Endothelial cell of hepatic sinusoid (primary cell): ENCODE measurements around the gene PLG.
"Not testable (repeated sequence)": the region's sequence is repeated elsewhere in the genome, so short reads cannot be mapped to it uniquely, and the experiment has no call there.

Experiments used
- in situ Hi-C: cut with HindIII; loops from 2 replicates; pipeline ENCODE4 v1.10.0; 2017; ENCODE audit warnings: low sequenced_read_pairs

PLG gene

GRCh38 chr6:160701918-160702680 is at the start of gene PLG:
TSS of gene PLG (plus strand) at chr6:160702244. CDS start at chr6:160702305, 61 bp downstream.
- in situ Hi-C loops = not testable (repeated sequence)

GRCh38 chr6:160659562-160659961 is 42.5 kb upstream of the PLG start:
- in situ Hi-C loops = no loop called here

GRCh38 chr6:160661216-160661615 is 40.8 kb upstream of the PLG start:
- in situ Hi-C loops = no loop called here

GRCh38 chr6:160662429-160662828 is 39.6 kb upstream of the PLG start:
- in situ Hi-C loops = no loop called here

GRCh38 chr6:160662842-160663241 is 39.2 kb upstream of the PLG start:
- in situ Hi-C loops = no loop called here

GRCh38 chr6:160664198-160664597 is 37.8 kb upstream of the PLG start, which contains the start of gene LPA:
TSS of gene LPA (minus strand) at chr6:160664275. CDS start at chr6:160664214, 61 bp downstream.
- in situ Hi-C loops = not testable (repeated sequence)

GRCh38 chr6:160667639-160668481 is 34.2 kb upstream of the PLG start:
- in situ Hi-C loops = no loop called here

- in situ Hi-C loops = no loop called here
Observed at GRCh38 chr6:160668589-160668988, 33.5 kb upstream of the PLG start.

GRCh38 chr6:160676418-160676817 is 25.6 kb upstream of the PLG start:
- in situ Hi-C loops = not testable (repeated sequence)

GRCh38 chr6:160678230-160678629 is 23.8 kb upstream of the PLG start:
- in situ Hi-C loops = no loop called here

- in situ Hi-C loops = no loop called here
Observed at GRCh38 chr6:160678744-160679401, 23.2 kb upstream of the PLG start.

GRCh38 chr6:160679402-160679769 is 22.7 kb upstream of the PLG start:
- in situ Hi-C loops = no loop called here

- in situ Hi-C loops = not testable (repeated sequence)
Observed at GRCh38 chr6:160685101-160685761, 16.8 kb upstream of the PLG start.

GRCh38 chr6:160685762-160686450 is 16.1 kb upstream of the PLG start:
- in situ Hi-C loops = no loop called here

- in situ Hi-C loops = no loop called here
Observed at GRCh38 chr6:160690458-160690857, 11.6 kb upstream of the PLG start.

- in situ Hi-C loops = no loop called here
Observed at GRCh38 chr6:160691617-160692016, 10.4 kb upstream of the PLG start.

GRCh38 chr6:160692369-160692959 is 9.6 kb upstream of the PLG start:
- in situ Hi-C loops = no loop called here

- in situ Hi-C loops = not testable (repeated sequence)
Observed at GRCh38 chr6:160695025-160695424, 7.0 kb upstream of the PLG start.

- in situ Hi-C loops = not testable (repeated sequence)
Observed at GRCh38 chr6:160695622-160696021, 6.4 kb upstream of the PLG start.

GRCh38 chr6:160696884-160697283 is 5.2 kb upstream of the PLG start:
- in situ Hi-C loops = not testable (repeated sequence)
